Stimulated activated CD4-positive, alpha-beta T cell treated with anti-CD3 and anti-CD28 coated beads, Interleukin-15, amount 100 ng/mL, for 1 hour (primary cell): ENCODE data around the gene LRRC1.

ENCODE experiments used
- DNase-seq, 2 donors: peaks; one replicate each; pipeline ENCODE4 v3.0.0-alpha.2; 2020; ENCODE audit warnings: low read depth in 1 of 2, low spot score in 1 of 2

Gene LRRC1

DNA sequence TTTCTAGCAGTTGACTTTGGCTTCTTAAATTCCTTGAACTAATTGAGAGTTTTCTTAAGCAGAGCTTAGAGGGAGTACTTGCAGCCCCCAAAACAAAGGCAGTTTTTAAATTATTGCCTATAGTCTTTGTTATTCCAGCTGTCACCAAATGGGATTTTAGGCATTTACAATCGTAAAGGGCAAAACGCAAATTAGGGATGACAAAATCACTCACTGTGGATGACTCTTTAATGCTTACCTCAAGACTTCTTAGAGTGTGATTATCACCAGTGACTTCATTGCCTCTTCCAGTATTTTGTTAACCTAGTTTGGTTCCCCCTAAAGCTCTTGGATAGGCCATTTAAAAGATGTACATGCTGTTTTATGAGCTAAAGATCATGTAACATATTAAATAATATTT, 126.8 kb downstream of the LRRC1 start:
- no peak for DNase-seq

DNA sequence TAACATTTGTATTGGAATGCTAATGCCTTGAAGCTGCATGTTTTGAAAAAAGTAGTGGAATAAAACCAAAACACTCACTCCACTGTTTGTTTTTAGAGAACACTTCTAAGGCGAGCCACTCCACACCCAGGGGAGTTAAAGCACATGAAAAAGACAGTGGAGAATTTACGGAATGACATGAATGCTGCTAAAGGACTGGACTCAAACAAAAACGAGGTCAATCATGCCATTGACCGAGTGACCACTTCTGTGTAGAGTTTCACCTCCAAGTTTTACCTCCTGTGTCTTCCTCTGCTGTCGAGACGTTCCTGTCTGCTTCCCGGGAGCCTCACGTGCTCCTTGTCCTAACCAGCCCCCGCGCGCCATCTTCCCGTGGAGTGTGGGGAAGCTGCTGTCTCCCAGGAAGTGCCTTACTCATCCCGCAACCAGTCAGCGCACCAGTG, 127.8 kb downstream of the LRRC1 start:
- DNase-seq: no peak

DNA sequence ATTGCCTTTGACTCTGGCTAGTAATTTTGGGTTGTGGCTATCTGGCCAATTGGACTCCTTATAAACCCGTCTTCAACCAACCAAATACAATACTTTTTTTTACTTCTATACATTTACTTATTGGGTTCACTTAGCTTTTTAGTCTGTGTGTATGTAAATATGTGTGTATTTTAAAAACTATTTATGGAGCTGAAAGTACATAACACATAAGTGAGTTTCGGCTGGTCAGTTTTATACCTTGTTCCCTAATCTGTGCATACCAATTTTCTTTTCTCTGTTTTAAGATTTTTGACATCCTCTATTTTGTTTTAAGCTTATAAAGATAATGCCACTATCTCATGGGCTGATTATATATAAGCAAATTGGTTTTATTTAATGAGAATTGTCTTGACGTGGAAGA, 129.5 kb downstream of the LRRC1 start:
- no peak for DNase-seq

DNA sequence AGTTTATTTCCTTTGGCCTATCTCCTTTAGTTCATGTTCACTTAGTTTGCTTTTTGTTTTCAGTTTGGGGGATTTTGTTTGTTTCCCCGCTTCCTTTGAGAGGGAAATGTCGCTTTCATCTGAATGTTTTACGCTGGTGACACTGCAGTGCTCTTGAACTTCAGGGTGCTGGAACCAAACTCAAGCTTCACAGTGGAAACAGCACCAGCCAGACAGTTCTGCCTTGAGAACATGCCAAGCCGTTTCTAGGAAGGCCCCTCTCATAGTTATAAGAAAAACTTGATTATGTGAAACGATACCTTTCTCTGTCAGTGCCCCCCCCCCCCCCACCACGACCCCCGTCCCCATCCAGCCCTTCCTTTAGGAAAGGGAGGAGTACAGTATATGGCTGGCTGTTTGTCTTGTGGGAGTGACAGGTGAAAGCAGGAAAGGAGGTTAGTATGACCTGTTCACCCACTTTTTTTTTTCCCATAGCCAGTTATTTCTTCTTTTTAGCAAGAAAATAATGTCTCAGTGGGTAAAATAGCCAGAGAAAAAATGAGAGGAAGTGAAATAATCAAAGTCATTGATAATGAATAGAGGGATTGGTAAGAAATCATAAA, 130.1 kb downstream of the LRRC1 start:
- no peak for DNase-seq

DNA sequence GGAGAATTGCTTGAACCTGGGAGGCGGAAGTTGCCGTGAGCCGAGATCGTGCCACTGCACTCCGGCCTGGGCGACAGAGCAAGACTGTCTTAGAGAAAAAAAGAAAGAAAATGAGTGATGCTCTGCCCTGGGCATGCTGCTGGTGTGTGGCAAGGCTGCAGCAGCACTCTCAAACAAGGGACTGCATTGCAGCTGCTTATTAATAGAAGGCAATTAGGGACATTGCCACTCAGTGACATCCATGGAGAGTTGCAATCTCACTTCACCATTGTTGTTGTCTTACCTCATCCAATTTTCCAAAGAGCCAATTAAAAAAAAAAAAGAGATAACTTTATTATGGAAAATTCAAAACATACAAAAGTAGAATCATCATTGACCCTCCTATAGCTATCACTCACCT, 131.1 kb downstream of the LRRC1 start:
- no peak for DNase-seq

DNA sequence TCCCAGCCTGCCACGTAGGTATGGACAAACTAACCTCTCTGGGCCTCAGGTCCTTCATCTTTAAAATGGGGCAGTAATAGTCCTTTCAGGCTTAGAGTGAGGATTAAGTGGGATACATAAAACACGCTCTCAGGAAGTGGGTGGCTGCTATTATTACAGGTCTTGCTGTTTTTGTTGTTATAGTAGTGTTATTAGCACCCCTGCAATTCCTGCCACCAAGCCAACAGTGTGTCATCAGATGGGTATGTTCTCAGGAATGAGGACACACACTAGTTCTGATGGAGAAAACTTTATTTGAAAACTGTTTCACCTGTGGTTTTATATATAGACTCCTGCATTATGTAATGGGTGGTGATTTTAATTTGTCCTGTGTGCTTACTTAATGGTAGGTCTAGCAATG, 131.7 kb downstream of the LRRC1 start:
- DNase-seq: no peak

DNA sequence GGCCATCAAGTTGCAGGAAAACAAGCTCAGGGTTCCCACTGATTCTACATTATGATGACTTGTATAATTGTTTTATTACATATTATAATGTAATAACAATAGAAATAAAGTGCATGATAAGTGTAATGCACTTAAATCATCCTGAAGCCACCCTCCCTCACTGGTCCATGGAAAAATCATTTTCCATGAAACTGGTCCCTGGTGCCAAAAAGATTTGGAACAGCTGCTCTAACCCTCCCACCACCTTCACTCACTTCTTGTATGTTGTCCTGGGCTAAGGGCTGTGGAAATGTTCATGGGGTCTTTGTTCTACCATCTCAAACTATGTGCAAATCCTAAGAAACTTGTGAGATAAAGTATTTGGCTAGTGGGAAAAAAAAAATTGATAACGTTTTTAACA, 133.8 kb downstream of the LRRC1 start:
- DNase-seq: no peak

DNA sequence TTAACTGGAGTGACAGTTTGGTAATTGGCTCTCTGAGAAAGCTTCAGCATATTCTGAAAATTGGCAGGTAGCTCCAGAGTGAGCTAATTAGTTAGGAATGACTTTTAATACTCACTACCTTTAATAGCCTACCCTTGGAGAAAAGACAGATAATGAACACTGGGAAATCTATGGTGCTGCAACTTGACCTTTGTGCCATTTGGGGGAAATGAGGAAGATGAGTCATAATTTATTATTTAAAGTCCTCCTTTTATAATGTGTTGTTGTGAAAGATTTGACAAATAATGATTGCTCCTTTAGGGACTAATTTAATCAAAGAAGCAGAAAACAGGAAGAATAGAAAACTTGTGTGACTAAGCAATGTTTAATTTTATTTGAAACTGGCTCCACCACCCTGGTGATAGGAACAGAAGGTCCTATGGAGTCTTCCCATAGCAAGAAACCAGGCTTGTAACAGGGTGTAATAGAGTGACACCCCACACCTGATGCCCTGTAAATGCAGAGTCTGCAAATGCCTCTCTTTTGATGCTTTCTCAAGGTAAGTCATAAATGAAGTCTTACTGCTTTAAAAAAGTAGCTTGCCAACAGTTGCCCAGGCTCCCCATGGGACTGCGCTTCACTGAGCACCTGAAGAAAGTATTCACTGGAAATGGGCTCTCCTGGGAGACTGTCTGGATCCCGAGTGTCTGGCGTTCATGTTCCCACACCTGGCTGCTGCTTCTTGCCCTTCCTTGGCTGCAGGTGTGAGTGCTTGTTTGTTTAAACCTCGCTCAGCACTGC, 134.4 kb downstream of the LRRC1 start:
- DNase-seq: no peak

DNA sequence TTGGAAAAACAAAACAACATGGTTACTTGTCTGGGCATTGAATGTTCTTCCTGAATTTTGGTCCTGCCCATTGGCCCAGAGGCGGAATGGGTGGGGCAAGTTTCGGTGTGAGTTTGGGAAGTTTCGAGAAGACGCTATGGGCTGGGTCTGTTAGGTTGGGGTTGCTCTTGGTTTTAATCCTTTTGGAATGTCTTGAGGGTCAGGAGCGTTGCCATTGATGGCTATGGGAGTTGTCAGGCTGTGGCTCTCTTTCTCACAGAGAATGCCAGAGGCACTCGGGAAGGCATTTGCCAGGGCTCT, 135.0 kb downstream of the LRRC1 start:
- no peak for DNase-seq

DNA sequence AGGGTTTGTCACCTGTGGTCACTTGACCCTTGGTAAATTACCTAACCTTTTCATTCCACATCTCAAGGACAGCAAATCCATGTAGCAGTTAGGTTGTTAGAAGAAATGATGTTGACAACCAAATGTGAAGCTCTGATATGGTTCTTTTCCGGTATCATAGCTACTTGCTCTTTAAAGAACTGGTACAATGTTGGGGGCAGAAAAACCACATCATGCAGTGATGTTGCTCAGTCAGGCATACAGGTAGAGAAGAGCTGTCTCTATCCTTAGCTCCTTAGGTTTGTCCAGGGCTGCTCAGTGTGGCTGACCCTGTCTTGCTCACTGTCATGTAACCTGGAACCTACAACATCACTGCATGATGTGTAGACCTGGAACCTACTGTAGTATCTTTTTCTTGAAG, 135.5 kb downstream of the LRRC1 start:
- DNase-seq: no peak

DNA sequence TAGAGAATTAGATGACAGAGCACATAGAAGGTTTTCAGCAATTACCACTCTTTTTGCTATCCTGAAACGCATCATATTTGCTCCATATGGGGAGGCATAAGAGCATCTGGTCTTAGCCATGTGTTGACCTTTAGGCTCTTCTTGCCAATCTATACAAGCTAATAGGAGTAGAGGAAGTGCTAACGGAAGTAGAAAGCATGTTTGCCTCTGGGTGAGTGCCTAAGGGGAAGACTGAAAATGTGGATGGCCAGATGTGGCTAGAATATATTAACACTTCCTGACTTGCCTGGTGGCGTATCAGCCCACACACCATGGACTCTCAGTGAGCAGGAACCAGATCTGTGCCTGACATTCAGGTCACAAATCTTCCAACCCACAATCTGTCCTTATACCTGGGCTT, 136.3 kb downstream of the LRRC1 start:
- no peak for DNase-seq

DNA sequence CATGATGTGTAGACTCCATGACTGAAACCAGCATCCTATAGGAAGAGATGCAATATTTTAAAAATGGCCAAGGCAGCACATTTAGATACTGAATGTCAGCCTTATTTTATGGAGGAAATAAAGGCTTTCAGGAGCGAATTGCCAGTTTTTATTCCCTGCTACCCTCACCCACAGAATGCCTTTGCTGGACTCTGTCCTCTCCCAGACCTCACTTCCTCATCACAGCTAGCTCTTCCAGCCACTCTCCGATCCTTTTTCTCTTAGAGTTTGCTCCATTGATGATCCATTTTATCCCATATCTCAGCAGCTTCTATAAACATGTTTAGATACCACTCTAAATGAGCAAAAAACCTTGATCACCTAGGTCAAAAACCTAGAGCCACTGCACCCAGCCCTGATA, 137.7 kb downstream of the LRRC1 start:
- DNase-seq: no peak

DNA sequence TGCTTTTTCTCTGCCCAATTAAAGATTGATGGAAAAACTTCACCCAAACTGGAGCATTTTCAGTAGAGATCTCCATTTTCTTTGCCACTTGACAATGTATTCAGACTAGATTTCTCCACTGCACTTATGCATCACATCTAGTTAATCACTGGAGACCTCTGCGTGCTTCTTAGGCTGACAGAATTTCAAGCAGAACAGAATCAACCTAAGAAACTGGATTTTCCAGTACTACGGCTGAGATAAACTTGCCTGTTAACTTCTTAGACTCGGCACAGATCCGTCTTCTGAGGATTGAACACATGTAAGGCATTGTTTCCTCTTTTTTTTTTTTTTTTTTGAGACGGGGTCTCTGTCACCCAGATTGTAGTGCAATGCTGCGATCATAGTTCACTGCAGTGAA, 139.2 kb downstream of the LRRC1 start:
- DNase-seq: no peak

DNA sequence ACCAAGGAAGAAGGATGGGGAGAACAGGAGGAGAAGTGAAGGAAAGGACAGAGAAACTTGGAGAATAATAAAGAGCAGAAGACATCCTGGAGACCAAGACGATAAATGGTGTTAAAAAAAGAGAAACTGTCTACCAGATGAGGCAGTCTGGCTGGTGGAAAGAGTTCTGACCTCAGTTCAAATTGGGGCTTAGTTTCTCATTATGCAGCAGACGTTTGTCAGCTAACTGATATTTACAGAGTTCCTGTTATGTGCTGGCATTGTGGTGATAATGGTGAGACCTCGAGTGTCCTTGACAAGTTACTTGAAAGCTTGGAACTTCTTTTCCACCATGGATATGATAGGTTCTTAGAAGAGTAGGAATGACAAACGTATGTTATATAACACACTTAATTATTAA, 142.7 kb downstream of the LRRC1 start:
- no peak for DNase-seq

DNA sequence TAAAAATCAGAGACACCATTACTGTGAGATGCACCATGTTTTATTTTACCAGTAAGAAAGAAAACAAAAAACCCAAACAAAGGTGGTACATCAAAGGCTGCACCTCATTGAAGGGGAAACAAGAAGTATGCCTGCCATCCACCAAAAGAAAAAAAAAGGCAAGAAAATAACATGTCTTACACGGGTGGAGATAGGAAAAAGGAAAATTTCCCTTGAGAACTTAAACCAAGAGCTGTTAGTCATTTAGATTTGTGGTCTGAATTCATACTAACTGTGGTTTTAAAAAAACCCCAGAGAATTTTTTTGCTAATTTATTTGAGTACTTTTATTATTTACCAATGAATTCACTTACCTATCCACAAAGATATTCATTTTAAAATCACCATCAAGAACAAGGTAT, 144.0 kb downstream of the LRRC1 start:
- DNase-seq: no peak

DNA sequence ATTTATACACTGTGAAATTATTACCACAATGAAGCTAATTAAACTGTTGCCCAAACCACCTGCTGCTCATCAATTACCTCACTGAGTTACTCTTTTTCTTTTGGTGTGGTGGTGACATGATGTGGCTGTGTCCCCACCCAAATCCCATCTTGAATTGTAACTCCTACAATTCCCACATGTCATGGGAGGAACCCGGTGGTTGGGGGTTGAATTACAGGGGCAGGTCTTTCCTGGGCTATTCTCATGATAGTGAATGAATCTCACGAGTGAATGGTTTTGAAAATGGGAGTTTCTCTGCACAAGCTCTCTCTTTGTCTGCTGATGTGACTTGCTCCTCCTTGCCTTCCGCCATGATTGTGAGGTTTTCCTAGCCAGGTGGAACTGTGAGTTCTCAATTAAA, 145.0 kb downstream of the LRRC1 start:
- DNase-seq: no peak

DNA sequence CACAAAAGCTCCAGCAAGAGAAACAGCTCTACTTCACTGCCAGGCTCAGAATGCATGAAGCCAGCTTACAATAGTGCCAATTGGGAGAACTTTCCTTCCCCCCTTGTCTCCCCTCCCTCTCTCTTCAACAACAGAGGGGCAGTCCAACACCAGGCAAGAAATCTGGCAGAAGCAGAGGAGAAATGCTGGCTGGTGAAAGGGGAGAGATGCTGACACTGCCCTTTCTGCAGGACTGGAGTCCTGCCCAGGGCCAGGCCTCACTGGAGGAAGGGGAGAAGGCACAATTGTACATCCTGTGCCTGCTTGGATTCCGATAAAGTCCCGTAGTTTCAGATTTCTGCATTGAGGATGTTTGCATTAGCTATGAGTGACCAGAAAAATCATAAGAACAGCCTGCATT, 148.6 kb downstream of the LRRC1 start:
- DNase-seq: no peak

DNA sequence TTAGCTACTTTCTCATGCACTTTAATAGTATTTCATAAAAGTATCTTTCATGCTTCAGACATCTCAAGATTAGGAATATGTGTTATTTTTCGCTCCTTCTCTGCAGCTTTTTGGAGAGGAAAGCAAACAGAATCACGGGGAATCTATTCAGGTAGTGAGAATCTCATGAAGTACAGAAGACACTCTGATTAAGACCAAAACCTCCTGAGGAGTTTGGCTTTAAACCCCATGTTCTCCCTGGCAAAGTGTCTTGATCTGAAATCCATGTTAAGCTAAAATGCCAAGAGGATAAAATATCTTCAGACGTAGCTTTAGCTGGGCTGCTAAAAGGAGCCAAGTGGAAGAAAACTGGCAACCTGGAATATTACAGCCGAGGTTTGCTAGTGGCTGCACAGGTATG, 149.3 kb downstream of the LRRC1 start:
- DNase-seq: no peak

DNA sequence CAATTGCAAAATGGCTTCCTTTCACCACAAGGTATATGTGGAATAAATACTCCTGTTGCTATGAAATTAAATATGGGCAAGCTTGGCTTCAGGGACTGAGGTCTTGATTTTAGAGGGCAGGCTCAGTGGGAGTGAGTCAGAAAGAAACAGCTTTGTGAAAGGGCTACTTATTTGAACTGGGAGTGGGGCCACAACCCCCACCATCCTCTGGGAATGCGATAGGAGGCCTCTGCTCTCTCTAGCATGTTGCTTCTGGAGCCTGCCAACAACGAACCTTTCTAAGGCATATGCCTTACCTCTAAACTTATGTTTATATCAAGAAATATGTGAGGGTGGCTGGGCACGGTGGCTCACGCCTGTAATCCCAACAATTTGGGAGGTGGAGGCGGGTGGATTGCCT, 149.7 kb downstream of the LRRC1 start:
- no peak for DNase-seq

DNA sequence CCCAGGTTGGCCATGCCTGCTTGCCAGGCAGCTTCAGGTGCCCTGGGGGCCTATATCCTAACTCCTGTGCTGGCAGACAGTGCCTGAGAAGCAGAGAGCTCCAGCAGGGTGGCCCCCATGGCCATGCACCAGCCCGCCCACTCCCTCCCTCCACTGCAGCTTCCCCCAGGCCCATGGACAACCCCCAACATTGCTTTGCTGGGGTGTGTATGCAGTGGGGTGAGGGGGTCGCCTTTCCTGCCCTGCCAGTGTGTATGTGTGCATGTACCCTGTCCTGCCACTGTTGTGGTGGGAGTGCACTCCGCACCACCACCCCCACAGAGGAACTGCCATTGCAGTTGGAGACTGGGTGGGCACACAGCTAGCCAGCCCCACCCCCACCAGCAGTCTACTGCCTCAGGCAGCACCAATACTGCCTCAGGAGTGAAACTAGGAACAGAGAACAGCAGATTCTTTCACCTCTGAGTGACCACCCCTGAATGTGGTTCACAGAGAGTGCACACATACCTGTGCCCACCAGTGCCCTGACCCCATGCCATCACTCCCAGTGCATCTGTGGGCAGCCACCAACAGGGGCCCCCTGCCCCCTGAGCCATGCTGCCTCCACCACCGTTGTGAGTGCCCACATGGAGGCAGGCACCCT, 151.1 kb downstream of the LRRC1 start:
- DNase-seq: no peak

DNA sequence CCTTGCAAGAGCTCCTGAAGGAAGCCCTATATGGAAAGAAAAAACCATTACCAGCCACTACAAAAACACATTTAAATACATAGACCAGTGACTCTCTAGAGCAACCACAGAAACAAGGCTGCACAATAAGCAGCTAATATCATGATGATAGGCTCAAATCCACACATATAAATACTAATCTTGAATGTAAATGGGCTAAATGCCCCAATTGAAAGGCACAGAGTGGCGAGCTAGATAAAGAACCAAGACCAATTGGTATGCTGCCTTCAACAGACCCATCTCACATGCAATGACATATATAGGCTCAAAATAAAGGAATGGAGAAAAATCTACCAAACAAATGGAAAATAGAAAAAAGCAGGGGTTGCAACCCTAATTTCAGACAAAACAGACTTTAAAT, 153.0 kb downstream of the LRRC1 start:
- DNase-seq: no peak

DNA sequence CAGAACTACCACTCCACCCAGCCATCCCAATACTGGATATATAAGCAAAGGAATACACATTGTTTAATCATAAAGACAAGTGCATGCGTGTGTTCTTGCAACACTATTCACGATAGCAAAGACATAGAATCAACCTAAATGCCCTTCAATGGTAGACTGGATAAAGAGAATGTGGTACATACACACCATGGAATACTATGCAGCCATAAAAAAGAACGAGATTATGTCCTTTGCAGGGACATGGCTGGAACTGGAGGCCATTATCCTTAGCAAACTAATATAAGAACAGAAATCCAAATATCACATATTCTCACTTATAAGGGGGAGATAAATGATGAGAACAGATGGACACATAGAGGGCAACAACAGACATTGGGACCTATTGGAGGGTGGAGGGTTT, 156.6 kb downstream of the LRRC1 start:
- no peak for DNase-seq
